Calu3 (cell line): Measurements from ENCODE around the gene APBA2. TPM values are rescaled to one million over a fixed set of nuclear protein-coding genes. Genes with fewer than 3 reads are reported as not detected.

Experiments used
- BruUV-seq: library from RNA; stranded (reverse); fragments of 400-500 nt; replicated peaks from 2 replicates; lab custom pipeline; 2021; lab: Mats Ljungman, UMichigan
- CTCF ChIA-PET: fragments of 300-600 bp; sonication (Branson Sonifier 250); formaldehyde crosslinking; loops from one replicate; lab custom pipeline; 2022; ENCODE audit warnings: antibody characterized with exemption; lab: Charles Lee
- DNase-seq: peaks from one replicate; pipeline ENCODE4 v3.0.0; 2022
- H3K27ac Mint-ChIP-seq: one replicate; pipeline ENCODE4 v1.8.0; 2022; ENCODE audit warnings: mixed read lengths; ENCODE audit not compliant: unreplicated experiment
- H3K27me3 Mint-ChIP-seq: one replicate; pipeline ENCODE4 v1.8.0; 2022; ENCODE audit warnings: mixed read lengths; ENCODE audit not compliant: unreplicated experiment
- H3K36me3 Mint-ChIP-seq: one replicate; pipeline ENCODE4 v1.8.0; 2022; ENCODE audit warnings: mild to moderate bottlenecking, moderate library complexity, mixed read lengths; ENCODE audit not compliant: insufficient read depth, unreplicated experiment
- H3K4me1 Mint-ChIP-seq: one replicate; pipeline ENCODE4 v1.8.0; 2022; ENCODE audit warnings: mild to moderate bottlenecking, low read depth, mixed read lengths; ENCODE audit not compliant: unreplicated experiment
- H3K4me3 Mint-ChIP-seq: one replicate; pipeline ENCODE4 v1.8.0; 2022; ENCODE audit warnings: mild to moderate bottlenecking, low read depth, moderate library complexity, mixed read lengths; ENCODE audit not compliant: unreplicated experiment
- H3K9me3 Mint-ChIP-seq: one replicate; pipeline ENCODE4 v1.8.0; 2022; ENCODE audit warnings: low read depth, mixed read lengths; ENCODE audit not compliant: unreplicated experiment
- intact Hi-C: fragments of 100-400 bp; cut with micrococcal nuclease; formaldehyde crosslinking; loops from one replicate; pipeline ENCODE4 v1.10.0; 2022; ENCODE audit not compliant: unreplicated experiment
- total RNA-seq: library from RNA; stranded (reverse); gene quantifications from 2 replicates; pipeline ENCODE4 v1.2.3, GENCODE V29; 2022
- TF ChIP-seq, protein P1 (sequence below): fragments of 200-600 bp; IDR thresholded peaks from one replicate; pipeline ENCODE4 v1.8.0; 2022; ENCODE audit warnings: antibody characterized with exemption; ENCODE audit not compliant: unreplicated experiment

The APBA2 gene
- total RNA-seq, 1 experiment from 2014 or later, result not detected

DNA sequence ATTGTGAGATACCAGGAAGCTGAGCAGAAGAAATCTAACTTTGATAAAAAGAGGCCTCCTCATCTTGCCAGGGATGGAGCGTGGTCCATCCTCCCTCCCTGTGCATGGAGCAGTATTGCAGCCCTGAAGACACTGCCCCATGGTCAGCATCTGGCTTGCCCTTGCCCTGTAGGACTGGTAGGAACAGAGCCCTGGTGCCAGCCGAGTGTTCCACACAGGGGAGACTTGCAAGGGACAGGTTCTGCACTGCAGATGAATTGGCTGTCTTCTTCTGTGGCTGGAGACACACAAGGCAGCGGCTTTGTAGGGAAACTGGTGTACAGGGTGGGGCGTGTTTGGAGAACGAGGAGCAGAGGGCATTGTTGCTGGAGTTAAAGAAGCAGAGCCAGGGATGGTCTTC lies 110.5 kb downstream of the APBA2 start:
- no peak for DNase-seq
- intact Hi-C loops, result no loop called here
- CTCF ChIA-PET, result no interaction called here
- TF ChIP-seq, protein P1, sequence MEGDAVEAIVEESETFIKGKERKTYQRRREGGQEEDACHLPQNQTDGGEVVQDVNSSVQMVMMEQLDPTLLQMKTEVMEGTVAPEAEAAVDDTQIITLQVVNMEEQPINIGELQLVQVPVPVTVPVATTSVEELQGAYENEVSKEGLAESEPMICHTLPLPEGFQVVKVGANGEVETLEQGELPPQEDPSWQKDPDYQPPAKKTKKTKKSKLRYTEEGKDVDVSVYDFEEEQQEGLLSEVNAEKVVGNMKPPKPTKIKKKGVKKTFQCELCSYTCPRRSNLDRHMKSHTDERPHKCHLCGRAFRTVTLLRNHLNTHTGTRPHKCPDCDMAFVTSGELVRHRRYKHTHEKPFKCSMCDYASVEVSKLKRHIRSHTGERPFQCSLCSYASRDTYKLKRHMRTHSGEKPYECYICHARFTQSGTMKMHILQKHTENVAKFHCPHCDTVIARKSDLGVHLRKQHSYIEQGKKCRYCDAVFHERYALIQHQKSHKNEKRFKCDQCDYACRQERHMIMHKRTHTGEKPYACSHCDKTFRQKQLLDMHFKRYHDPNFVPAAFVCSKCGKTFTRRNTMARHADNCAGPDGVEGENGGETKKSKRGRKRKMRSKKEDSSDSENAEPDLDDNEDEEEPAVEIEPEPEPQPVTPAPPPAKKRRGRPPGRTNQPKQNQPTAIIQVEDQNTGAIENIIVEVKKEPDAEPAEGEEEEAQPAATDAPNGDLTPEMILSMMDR, result no peak
- Mint-ChIP-seq H3K36me3 (no peaks in the 10 kb centered on the region), H3K4me3 (no peak overlapping the region), H3K9me3 (no peaks in the 10 kb centered on the region), H3K4me1 (no peaks in the 10 kb centered on the region), H3K27ac (no peak overlapping the region), H3K27me3 (no peaks in the 10 kb centered on the region)
- no TSS peak for BruUV-seq

DNA sequence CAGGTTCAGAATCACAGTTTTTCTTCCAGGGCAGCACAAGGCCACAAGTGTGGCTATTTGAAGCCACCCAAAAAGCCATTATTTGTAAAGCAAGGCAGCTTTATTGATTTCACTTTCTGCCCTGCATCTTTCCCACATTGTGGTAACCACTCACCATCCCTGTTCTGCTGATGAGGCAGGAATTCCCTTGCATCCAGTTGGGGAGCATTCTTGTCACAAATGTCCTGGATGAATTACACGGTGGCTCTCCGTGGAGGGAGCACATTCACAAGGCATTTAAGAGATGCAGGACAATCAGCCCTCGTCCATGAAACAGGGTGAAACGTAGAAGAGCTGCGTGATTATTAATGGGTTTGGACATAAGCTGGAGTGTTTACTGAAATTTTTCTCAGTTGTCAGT lies 111.2 kb downstream of the APBA2 start:
- H3K4me3 Mint-ChIP-seq, result no peak overlapping the region
- no TSS peak for BruUV-seq
- H3K9me3 Mint-ChIP-seq, result no peaks in the 10 kb centered on the region
- no peak for DNase-seq
- no peak overlapping the region for H3K27ac Mint-ChIP-seq
- no peaks in the 10 kb centered on the region for H3K36me3 Mint-ChIP-seq
- no peaks in the 10 kb centered on the region for H3K27me3 Mint-ChIP-seq
- intact Hi-C loops, result no loop called here
- CTCF ChIA-PET, result no interaction called here
- TF ChIP-seq, protein P1, result no peak
- H3K4me1 Mint-ChIP-seq, result no peaks in the 10 kb centered on the region

DNA sequence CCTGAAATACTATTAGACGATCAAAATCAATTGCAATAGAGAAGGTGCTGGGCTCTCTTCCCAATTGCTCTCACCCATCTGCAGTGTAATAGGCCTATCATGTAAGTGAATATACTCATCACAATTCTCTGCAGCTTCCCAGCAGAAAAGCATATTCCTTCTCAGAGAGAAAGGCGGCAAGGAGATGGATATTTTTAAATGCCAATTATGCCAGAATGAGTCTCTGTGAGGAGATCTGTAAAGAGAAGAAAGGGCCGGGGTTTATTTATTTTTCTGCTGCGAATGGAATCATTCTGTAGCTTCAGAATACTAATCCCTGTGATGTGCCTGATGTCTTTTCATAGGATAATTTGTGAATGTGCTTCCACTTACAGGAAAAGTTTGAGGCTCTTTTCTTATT lies 112.0 kb downstream of the APBA2 start:
- TF ChIP-seq, protein P1, result no peak
- no TSS peak for BruUV-seq
- H3K4me1 Mint-ChIP-seq, result no peaks in the 10 kb centered on the region
- H3K27ac Mint-ChIP-seq, result no peak overlapping the region
- no peaks in the 10 kb centered on the region for H3K36me3 Mint-ChIP-seq
- CTCF ChIA-PET, result no interaction called here
- no peak overlapping the region for H3K4me3 Mint-ChIP-seq
- H3K9me3 Mint-ChIP-seq, result peaks cover 2% of the 10 kb centered on the region
- no peak for DNase-seq
- intact Hi-C loops, result no loop called here
- no peaks in the 10 kb centered on the region for H3K27me3 Mint-ChIP-seq

DNA sequence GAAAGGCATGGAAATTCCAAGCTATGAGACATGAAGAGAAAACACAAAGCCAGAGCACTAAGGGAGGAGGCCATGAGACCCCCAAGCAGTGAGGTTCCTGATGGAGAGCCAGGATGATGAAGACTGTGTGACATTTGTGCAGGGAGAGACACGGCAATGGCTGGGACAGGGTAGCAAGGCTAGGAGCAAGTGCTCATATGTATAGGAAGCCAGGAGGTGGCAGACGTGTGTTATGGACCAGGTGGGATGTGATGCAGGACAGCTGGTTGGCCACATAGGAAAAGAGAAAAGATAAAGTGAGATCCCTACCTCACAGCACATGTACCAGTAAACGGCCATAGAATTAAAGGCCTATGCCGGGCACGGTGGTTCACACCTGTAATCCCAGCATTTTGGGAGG lies 112.7 kb downstream of the APBA2 start:
- Mint-ChIP-seq H3K27me3 (no peaks in the 10 kb centered on the region), H3K27ac (no peak overlapping the region), H3K4me3 (no peak overlapping the region), H3K36me3 (no peaks in the 10 kb centered on the region), H3K9me3 (peaks cover 4% of the 10 kb centered on the region), H3K4me1 (no peaks in the 10 kb centered on the region)
- intact Hi-C loops, result no loop called here
- DNase-seq, result no peak
- TF ChIP-seq, protein P1, result no peak
- no TSS peak for BruUV-seq
- CTCF ChIA-PET, result no interaction called here
